ENCODE data around the gene BRCA1.
A peak's percentile ranks its signal among the peaks of the same experiment; 100 is the strongest.
"Not testable (repeated sequence)": the region's sequence is repeated elsewhere in the genome, so short reads cannot be mapped to it uniquely, and the experiment has no call there.

Gene BRCA1

GRCh38 chr17:43125133-43125966, at the start of gene BRCA1:
TSS of gene BRCA1 (minus strand) at chr17:43125364. CDS start at chr17:43124096, 1,268 bp downstream.
- in situ Hi-C loops (cut with MboI; ENCODE audit: low sequenced_read_pairs, unreplicated experiment): no loop called here
- no peak for TF ChIP-seq CTCF (IDR thresholded peaks at IDR 0.05; ENCODE audit: borderline replicate concordance, control extremely low read depth, extremely low read depth, insufficient read depth, missing control alignments)
- peak; percentile 98 for DNase-seq (ENCODE audit: low spot score)

- in situ Hi-C loops (cut with MboI; ENCODE audit: low sequenced_read_pairs, unreplicated experiment): no loop called here
- no peak for TF ChIP-seq CTCF (IDR thresholded peaks at IDR 0.05; ENCODE audit: borderline replicate concordance, control extremely low read depth, extremely low read depth, insufficient read depth, missing control alignments)
- DNase-seq (ENCODE audit: low spot score): no peak
Measured at GRCh38 chr17:43171586-43172487, 46.7 kb upstream of the BRCA1 start.

GRCh38 chr17:43170766-43171585, 45.8 kb upstream of the BRCA1 start, which contains the start of gene NBR1:
TSS of gene NBR1 (plus strand) at chr17:43171214. CDS start at chr17:43175800, 4,586 bp downstream.
- TF ChIP-seq CTCF (IDR thresholded peaks at IDR 0.05; ENCODE audit: borderline replicate concordance, control extremely low read depth, extremely low read depth, insufficient read depth, missing control alignments): peak; percentile 43
- peak; percentile 96 for DNase-seq (ENCODE audit: low spot score)
- in situ Hi-C loops (cut with MboI; ENCODE audit: low sequenced_read_pairs, unreplicated experiment): no loop called here

- peak; percentile 96 for DNase-seq (ENCODE audit: low spot score)
- no peak for TF ChIP-seq CTCF (IDR thresholded peaks at IDR 0.05; ENCODE audit: borderline replicate concordance, control extremely low read depth, extremely low read depth, insufficient read depth, missing control alignments)
- in situ Hi-C loops (cut with MboI; ENCODE audit: low sequenced_read_pairs, unreplicated experiment): no loop called here
Measured at GRCh38 chr17:43170140-43170765, 45.1 kb upstream of the BRCA1 start.

- no peak for TF ChIP-seq CTCF (IDR thresholded peaks at IDR 0.05; ENCODE audit: borderline replicate concordance, control extremely low read depth, extremely low read depth, insufficient read depth, missing control alignments)
- peak; percentile 47 for DNase-seq (ENCODE audit: low spot score)
- in situ Hi-C loops (cut with MboI; ENCODE audit: low sequenced_read_pairs, unreplicated experiment): no loop called here
Measured at GRCh38 chr17:43169561-43170139, 44.5 kb upstream of the BRCA1 start.

GRCh38 chr17:43165971-43166370, 40.8 kb upstream of the BRCA1 start:
- in situ Hi-C loops (cut with MboI; ENCODE audit: low sequenced_read_pairs, unreplicated experiment); DNase-seq (ENCODE audit: low spot score): not testable (repeated sequence)

- in situ Hi-C loops (cut with MboI; ENCODE audit: low sequenced_read_pairs, unreplicated experiment); DNase-seq (ENCODE audit: low spot score): not testable (repeated sequence)
Measured at GRCh38 chr17:43159957-43160356, 34.8 kb upstream of the BRCA1 start.

- DNase-seq (ENCODE audit: low spot score); in situ Hi-C loops (cut with MboI; ENCODE audit: low sequenced_read_pairs, unreplicated experiment): not testable (repeated sequence)
Measured at GRCh38 chr17:43159232-43159631, 34.1 kb upstream of the BRCA1 start.
